ENCODE measurements around the gene PLCXD1. TPM values are rescaled to one million over a fixed set of nuclear protein-coding genes. Genes with fewer than 3 reads are reported as not detected.

The PLCXD1 gene
- total and polyA plus RNA-seq, 2 experiments from 2014 or later, result 48.7 to 112 TPM

DNA sequence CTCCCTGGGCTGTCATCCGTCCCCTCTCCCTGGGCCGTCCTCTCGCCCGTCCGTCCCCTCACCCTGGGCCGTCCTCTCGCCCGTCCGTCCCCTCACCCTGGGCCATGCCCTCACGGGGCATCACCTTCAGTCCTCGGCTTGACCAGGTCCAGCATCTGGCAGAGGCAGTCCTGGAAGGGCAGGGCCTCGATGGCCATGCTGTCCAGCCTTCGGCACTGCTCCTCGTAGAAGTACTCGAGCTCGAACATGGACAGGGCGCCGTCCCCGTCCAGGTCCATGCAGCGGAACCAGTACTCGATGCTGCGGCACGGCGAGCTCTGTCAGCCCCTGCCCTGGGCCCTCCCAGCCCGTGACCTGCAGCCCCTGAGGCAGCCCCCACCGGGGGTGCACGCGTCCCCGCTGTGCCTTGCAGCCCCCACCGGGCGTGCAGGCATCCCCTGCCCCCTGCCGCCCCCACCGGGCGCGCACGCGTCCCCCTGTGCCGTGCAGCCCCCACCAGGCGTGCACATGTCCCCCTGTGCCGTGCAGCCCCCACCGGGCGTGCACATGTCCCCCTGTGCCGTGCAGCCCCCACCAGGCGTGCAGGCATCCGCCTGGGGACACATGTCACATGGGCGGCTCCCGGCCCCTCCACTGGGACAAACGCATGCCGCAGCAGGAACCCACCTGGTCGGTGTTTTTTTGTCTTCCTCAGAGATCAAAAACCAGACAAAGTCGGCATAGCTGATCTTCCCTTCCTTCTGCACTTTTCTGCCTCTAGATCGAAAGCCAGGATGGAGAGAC is 59.7 kb downstream of the PLCXD1 start:
- no peak overlapping the region for H3K4me2 ChIP-seq
- TF ChIP-seq ZNF114 (CRISPR knock-in tag; IDR thresholded peaks at IDR 0.05) (no peak), ZNF462 (CRISPR knock-in tag; IDR thresholded peaks at IDR 0.05) (no peak), EZH2phosphoT487 (IDR thresholded peaks at IDR 0.05; ENCODE audit: unreplicated experiment) (no peak), POLR2AphosphoS5 (IDR thresholded peaks at IDR 0.05; ENCODE audit: low read depth) (no peak), ZNF331 (CRISPR knock-in tag; IDR thresholded peaks at IDR 0.05; ENCODE audit: low read depth) (no peak), STAT1 (IDR thresholded peaks at IDR 0.05; ENCODE audit: unreplicated experiment) (no peak), ETS1 (IDR thresholded peaks at IDR 0.05) (no peak), EZH2 (IDR thresholded peaks at IDR 0.05; ENCODE audit: low read depth, unreplicated experiment) (no peak)
- TF ChIP-seq, protein P1, sequence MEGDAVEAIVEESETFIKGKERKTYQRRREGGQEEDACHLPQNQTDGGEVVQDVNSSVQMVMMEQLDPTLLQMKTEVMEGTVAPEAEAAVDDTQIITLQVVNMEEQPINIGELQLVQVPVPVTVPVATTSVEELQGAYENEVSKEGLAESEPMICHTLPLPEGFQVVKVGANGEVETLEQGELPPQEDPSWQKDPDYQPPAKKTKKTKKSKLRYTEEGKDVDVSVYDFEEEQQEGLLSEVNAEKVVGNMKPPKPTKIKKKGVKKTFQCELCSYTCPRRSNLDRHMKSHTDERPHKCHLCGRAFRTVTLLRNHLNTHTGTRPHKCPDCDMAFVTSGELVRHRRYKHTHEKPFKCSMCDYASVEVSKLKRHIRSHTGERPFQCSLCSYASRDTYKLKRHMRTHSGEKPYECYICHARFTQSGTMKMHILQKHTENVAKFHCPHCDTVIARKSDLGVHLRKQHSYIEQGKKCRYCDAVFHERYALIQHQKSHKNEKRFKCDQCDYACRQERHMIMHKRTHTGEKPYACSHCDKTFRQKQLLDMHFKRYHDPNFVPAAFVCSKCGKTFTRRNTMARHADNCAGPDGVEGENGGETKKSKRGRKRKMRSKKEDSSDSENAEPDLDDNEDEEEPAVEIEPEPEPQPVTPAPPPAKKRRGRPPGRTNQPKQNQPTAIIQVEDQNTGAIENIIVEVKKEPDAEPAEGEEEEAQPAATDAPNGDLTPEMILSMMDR (conservative IDR thresholded peaks at IDR 0.05; ENCODE audit: low read depth in 2 of 2), result no peak
- TF ChIP-seq, protein P2, sequence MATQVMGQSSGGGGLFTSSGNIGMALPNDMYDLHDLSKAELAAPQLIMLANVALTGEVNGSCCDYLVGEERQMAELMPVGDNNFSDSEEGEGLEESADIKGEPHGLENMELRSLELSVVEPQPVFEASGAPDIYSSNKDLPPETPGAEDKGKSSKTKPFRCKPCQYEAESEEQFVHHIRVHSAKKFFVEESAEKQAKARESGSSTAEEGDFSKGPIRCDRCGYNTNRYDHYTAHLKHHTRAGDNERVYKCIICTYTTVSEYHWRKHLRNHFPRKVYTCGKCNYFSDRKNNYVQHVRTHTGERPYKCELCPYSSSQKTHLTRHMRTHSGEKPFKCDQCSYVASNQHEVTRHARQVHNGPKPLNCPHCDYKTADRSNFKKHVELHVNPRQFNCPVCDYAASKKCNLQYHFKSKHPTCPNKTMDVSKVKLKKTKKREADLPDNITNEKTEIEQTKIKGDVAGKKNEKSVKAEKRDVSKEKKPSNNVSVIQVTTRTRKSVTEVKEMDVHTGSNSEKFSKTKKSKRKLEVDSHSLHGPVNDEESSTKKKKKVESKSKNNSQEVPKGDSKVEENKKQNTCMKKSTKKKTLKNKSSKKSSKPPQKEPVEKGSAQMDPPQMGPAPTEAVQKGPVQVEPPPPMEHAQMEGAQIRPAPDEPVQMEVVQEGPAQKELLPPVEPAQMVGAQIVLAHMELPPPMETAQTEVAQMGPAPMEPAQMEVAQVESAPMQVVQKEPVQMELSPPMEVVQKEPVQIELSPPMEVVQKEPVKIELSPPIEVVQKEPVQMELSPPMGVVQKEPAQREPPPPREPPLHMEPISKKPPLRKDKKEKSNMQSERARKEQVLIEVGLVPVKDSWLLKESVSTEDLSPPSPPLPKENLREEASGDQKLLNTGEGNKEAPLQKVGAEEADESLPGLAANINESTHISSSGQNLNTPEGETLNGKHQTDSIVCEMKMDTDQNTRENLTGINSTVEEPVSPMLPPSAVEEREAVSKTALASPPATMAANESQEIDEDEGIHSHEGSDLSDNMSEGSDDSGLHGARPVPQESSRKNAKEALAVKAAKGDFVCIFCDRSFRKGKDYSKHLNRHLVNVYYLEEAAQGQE (IDR thresholded peaks at IDR 0.05; ENCODE audit: unreplicated experiment), result no peak
- no peaks in the 10 kb centered on the region for H3K4me1 ChIP-seq (ENCODE audit: insufficient read depth)
- H3F3A ChIP-seq (replicated peaks; ENCODE audit: low read depth), result no peaks in the 10 kb centered on the region
- no peak overlapping the region for H3K4me3 ChIP-seq
- Mint-ChIP-seq H3K4me3 (no peak overlapping the region), H3K9me3 (peaks cover 39% of the 10 kb centered on the region), H3K27me3 (ENCODE audit: insufficient read depth, low read depth, poor library complexity) (peaks cover 18% of the 10 kb centered on the region), H3K36me3 (ENCODE audit: low read depth) (peaks cover 60% of the 10 kb centered on the region), H3K27ac (no peak overlapping the region), H3K4me1 (peaks cover 3% of the 10 kb centered on the region; the same call in 1 of the 3 replicates)
- no peak overlapping the region for H2AFZ ChIP-seq
- no peaks in the 10 kb centered on the region for H3K36me3 ChIP-seq (ENCODE audit: insufficient read depth)
- ATAC-seq (no peak), DNase-seq (ENCODE audit: low spot score) (no peak)
- 0 out of 2 replicates have a peak, but pooled peaks cover 2% of the 10 kb centered on the region for H3K79me2 ChIP-seq (replicated peaks; ENCODE audit: insufficient read depth)
- H3K9me2 ChIP-seq (ENCODE audit: insufficient read depth), result no peaks in the 10 kb centered on the region
- no peaks in the 10 kb centered on the region for H4K20me1 ChIP-seq (replicated peaks; ENCODE audit: insufficient read depth)
- H3K27me3 ChIP-seq (ENCODE audit: insufficient read depth), result no peaks in the 10 kb centered on the region
- no peak overlapping the region for H3K27ac ChIP-seq (ENCODE audit: low read depth)
